ENCODE results near the gene SULT1C2. TPM values are rescaled to one million over a fixed set of nuclear protein-coding genes. Genes with fewer than 3 reads are reported as not detected.

Gene SULT1C2
- total and polyA plus RNA-seq, 2 of the 8 experiments (the other 6 are each of a cell fraction or from before 2014, with no cell fraction given): 2.2 to 2.8 TPM

DNA sequence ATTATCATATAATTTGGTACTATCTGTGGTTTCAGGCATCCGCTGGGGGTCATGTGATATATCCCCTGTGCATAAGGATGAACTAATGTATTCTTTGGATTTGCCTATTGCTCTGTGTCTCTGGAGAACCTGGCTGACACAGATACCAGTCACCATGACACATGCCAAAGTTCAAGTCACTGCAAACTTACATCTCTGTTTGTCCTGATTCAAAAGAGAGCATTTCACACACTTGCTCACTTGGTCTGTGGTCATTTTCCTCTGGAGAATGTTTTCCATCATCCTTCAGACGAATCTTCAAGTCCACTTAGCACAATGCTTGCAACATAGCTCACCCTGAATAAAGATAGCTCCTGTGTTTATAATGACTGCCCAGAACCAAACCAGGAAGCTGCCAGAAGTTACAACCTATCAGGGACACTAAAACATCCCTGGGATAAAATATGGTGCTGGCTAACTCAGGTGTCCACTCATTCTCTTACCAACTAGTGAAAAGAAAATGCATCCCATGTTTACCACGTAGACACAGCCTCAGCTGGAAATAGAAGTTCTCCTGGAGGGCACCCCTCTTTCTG lies 30.9 kb upstream of the SULT1C2 start (continued):
- no peak for TF ChIP-seq HDAC6 (IDR thresholded peaks at IDR 0.05; ENCODE audit: low read depth, low read length)
- TF ChIP-seq, protein P1, sequence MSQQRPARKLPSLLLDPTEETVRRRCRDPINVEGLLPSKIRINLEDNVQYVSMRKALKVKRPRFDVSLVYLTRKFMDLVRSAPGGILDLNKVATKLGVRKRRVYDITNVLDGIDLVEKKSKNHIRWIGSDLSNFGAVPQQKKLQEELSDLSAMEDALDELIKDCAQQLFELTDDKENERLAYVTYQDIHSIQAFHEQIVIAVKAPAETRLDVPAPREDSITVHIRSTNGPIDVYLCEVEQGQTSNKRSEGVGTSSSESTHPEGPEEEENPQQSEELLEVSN (IDR thresholded peaks at IDR 0.05): no peak
- no peak for TF ChIP-seq TAF7 (optimal IDR thresholded peaks at IDR 0.05; ENCODE audit: borderline replicate concordance, low read depth, low read length)
- TF ChIP-seq, protein P2, sequence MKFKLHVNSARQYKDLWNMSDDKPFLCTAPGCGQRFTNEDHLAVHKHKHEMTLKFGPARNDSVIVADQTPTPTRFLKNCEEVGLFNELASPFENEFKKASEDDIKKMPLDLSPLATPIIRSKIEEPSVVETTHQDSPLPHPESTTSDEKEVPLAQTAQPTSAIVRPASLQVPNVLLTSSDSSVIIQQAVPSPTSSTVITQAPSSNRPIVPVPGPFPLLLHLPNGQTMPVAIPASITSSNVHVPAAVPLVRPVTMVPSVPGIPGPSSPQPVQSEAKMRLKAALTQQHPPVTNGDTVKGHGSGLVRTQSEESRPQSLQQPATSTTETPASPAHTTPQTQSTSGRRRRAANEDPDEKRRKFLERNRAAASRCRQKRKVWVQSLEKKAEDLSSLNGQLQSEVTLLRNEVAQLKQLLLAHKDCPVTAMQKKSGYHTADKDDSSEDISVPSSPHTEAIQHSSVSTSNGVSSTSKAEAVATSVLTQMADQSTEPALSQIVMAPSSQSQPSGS (IDR thresholded peaks at IDR 0.05; ENCODE audit: low read length): no peak

Measured in H1 (cell line).